Endothelial cell of umbilical vein (primary cell): ENCODE data around the gene CRLF3. TPM values are rescaled to one million over a fixed set of nuclear protein-coding genes. Genes with fewer than 3 reads are reported as not detected.
"Not testable (repeated sequence)": the region's sequence is repeated elsewhere in the genome, so short reads cannot be mapped to it uniquely, and the experiment has no call there.

Experiments used
- BruUV-seq: library from RNA; stranded (reverse); fragments of 400-500 nt; replicated peaks from 2 replicates; lab custom pipeline; 2021; lab: Mats Ljungman, UMichigan
- CTCF ChIA-PET: fragments of 300-600, 350-600 bp; sonication (Branson Sonifier 250); formaldehyde crosslinking; loops from one replicate; lab custom pipeline; 2021; ENCODE audit warnings: antibody characterized with exemption, inconsistent platforms; lab: Charles Lee
- POLR2A ChIA-PET: fragments of 300-600, 350-600 bp; sonication (Branson Sonifier 250); formaldehyde crosslinking; loops from one replicate; lab custom pipeline; 2021; ENCODE audit warnings: antibody characterized with exemption, inconsistent platforms; lab: Charles Lee
- DNase-seq: peaks from one replicate; pipeline ENCODE4 v3.0.0-alpha.2; 2011; ENCODE audit warnings: low read depth, low spot score
- FAIRE-seq: peaks from 2 replicates; lab custom pipeline; 2011; peaks lifted over from hg19 to GRCh38; lab: Jason Lieb, UNC
- H2AFZ ChIP-seq: 2 replicates; pipeline ENCODE4 v1.6.0; 2012; ENCODE audit warnings: low read depth, low read length, control low read depth, inconsistent platforms
- H3K27ac ChIP-seq: 2 replicates; pipeline ENCODE4 v1.5.1; 2011; ENCODE audit warnings: low read depth, mild to moderate bottlenecking, control low read depth, low read length, moderate library complexity; ENCODE audit not compliant: insufficient read depth
- H3K27me3 ChIP-seq, 2 experiments: 2 replicates each; pipeline versions ENCODE4 v1.6.0 to v1.6.1; 2011; ENCODE audit warnings: low read length in 2 of 2, mixed read lengths in 1 of 2; ENCODE audit not compliant: control insufficient read depth in 2 of 2, insufficient read depth in 2 of 2
- H3K36me3 ChIP-seq, 2 experiments: 2 replicates in 1 of 2; 3 replicates in 1 of 2; pipeline ENCODE4 v1.5.1; 2011; ENCODE audit warnings: low read length in 2 of 2, mild to moderate bottlenecking in 1 of 2, moderate library complexity in 1 of 2; ENCODE audit not compliant: control insufficient read depth in 2 of 2, insufficient read depth in 2 of 2; ENCODE audit errors: extremely low read depth in 1 of 2
- H3K4me1 ChIP-seq: 3 replicates; pipeline ENCODE4 v1.5.1; 2011; ENCODE audit warnings: mild to moderate bottlenecking, low read length; ENCODE audit not compliant: control insufficient read depth, insufficient read depth; ENCODE audit errors: extremely low read depth
- H3K4me2 ChIP-seq: 2 replicates; pipeline ENCODE4 v1.6.1; 2011; ENCODE audit warnings: low read length, control low read depth, mixed read lengths; ENCODE audit not compliant: insufficient read depth
- H3K4me3 ChIP-seq, 3 experiments: fragments of 200-600 bp in 1 of 3; sonication (generic), shearing (Covaris generic) in 1 of 3; replicated peaks in 1 of 3; 2 replicates each; pipeline ENCODE4 v1.5.1; 2011 to 2016; ENCODE audit warnings: control low read depth in 3 of 3, low read length in 3 of 3, mild to moderate bottlenecking in 2 of 3, inconsistent platforms in 1 of 3, low read depth in 1 of 3, moderate library complexity in 1 of 3; ENCODE audit not compliant: insufficient read depth in 1 of 3
- H3K79me2 ChIP-seq: 2 replicates; pipeline ENCODE4 v1.6.0; 2012; ENCODE audit warnings: low read length, inconsistent platforms; ENCODE audit not compliant: control insufficient read depth, insufficient read depth
- H3K9ac ChIP-seq: replicated peaks from 2 replicates; pipeline ENCODE3; 2011; ENCODE audit warnings: low read length, control low read depth; ENCODE audit not compliant: insufficient read depth; ENCODE audit errors: extremely low read depth
- H3K9me1 ChIP-seq: replicated peaks from 3 replicates; pipeline ENCODE4 v1.6.0; 2011; ENCODE audit warnings: mild to moderate bottlenecking, low read length; ENCODE audit not compliant: control insufficient read depth, insufficient read depth; ENCODE audit errors: extremely low read depth
- H3K9me3 ChIP-seq: replicated peaks from 2 replicates; pipeline ENCODE4 v1.5.1; 2012; ENCODE audit warnings: low read length, inconsistent platforms; ENCODE audit not compliant: control insufficient read depth, insufficient read depth
- H4K20me1 ChIP-seq: replicated peaks from 2 replicates; pipeline ENCODE3; 2011; ENCODE audit warnings: mild to moderate bottlenecking, low read length; ENCODE audit not compliant: control insufficient read depth, insufficient read depth; ENCODE audit errors: extremely low read depth
- CTCF ChIP-seq, 2 donors: IDR thresholded peaks; 1 replicate in 1 of 2; 2 replicates in 1 of 2; pipeline ENCODE4 v1.5.1; 2011; ENCODE audit warnings: low read length in 2 of 2, mild to moderate bottlenecking in 2 of 2, moderate library complexity in 2 of 2, control low read depth in 1 of 2, inconsistent platforms in 1 of 2, low read depth in 1 of 2; ENCODE audit not compliant: insufficient read depth in 1 of 2; ENCODE audit errors: extremely low read depth in 1 of 2
- FOS ChIP-seq: IDR thresholded peaks from 2 replicates; pipeline ENCODE4 v1.6.1; 2011; ENCODE audit warnings: mild to moderate bottlenecking, low read length, moderate library complexity, borderline replicate concordance; ENCODE audit not compliant: insufficient read depth
- GATA2 ChIP-seq: IDR thresholded peaks from 2 replicates; pipeline ENCODE4 v1.7.0; 2011; ENCODE audit warnings: low read depth, mild to moderate bottlenecking, moderate library complexity, mixed read lengths, low read length; ENCODE audit not compliant: insufficient read length, insufficient read depth
- MAX ChIP-seq: IDR thresholded peaks from 2 replicates; pipeline ENCODE4 v1.6.1; 2011; ENCODE audit not compliant: insufficient read depth, insufficient read length
- MYC ChIP-seq: IDR thresholded peaks from one replicate; pipeline ENCODE4 v1.6.1; 2011; ENCODE audit warnings: mild to moderate bottlenecking, low read depth, low read length
- POLR2A ChIP-seq: IDR thresholded peaks from 2 replicates; pipeline ENCODE4 v1.6.1; 2012; ENCODE audit warnings: low read depth, mild to moderate bottlenecking, control low read depth, low read length
- POLR2AphosphoS5 ChIP-seq: IDR thresholded peaks from 2 replicates; pipeline ENCODE4 v1.6.1; 2012; ENCODE audit warnings: low read depth, mild to moderate bottlenecking, control low read depth, low read length, moderate library complexity; ENCODE audit not compliant: insufficient read depth
- dilution Hi-C: fragments of 300-500 bp; cut with MboI; formaldehyde crosslinking; loops from one replicate; pipeline ENCODE4 v1.15.0; 2019; ENCODE audit warnings: low sequenced_read_pairs; ENCODE audit not compliant: extremely low pct_ligation_motif_present
- intact Hi-C: fragments of 100-400 bp; cut with micrococcal nuclease; formaldehyde crosslinking; loops from one replicate; pipeline ENCODE4 v1.10.0; 2022
- polyA plus RNA-seq, 4 experiments: library from polyadenylated mRNA; depleted of rRNA in 3 of 4; stranded (reverse) in 3 of 4; unstranded in 1 of 4; fragments of >200 nt; gene quantifications; 2 replicates each; pipeline versions ENCODE4 v1.2.1 to v1.2.3, GENCODE V29; 2011 to 2012; ENCODE audit warnings: missing spikeins in 1 of 4
- total RNA-seq: library from RNA; stranded (reverse); gene quantifications from 2 replicates; pipeline ENCODE4 v1.2.3, GENCODE V29; 2021

Gene CRLF3
- total and polyA plus RNA-seq, 2 donors (not counting 3 experiments of a cell fraction or from before 2014, with no cell fraction given) = 10.1 to 15.4 TPM

- Histone ChIP-seq H3K9ac (peak overlapping the region; percentile 83), H3K27me3 (no peaks in the 10 kb centered on the region), H3K4me3 (peak overlapping the region; percentile 74 to 95 (median 77)), H3K27ac (no peak overlapping the region), H3K9me1 (no peaks in the 10 kb centered on the region), H3K36me3 (no peaks in the 10 kb centered on the region), H3K9me3 (no peaks in the 10 kb centered on the region), H3K4me2 (peak overlapping the region; percentile 81), H4K20me1 (no peaks in the 10 kb centered on the region), H3K4me1 (peaks cover 7% of the 10 kb centered on the region), H2AFZ (no peak overlapping the region), H3K79me2 (peaks cover 53% of the 10 kb centered on the region)
- intact Hi-C loops = no loop called here
- no peak for TF ChIP-seq CTCF (IDR thresholded peaks at IDR 0.05; ENCODE audit: extremely low read depth in 1 of 2, insufficient read depth in 1 of 2, low read depth in 1 of 2, low read length in 2 of 2)
- no peak for TF ChIP-seq GATA2
- no peak for TF ChIP-seq POLR2AphosphoS5
- TF ChIP-seq POLR2A = no peak
- TF ChIP-seq FOS = no peak
- TF ChIP-seq MYC = no peak
- TF ChIP-seq MAX = no peak
- CTCF ChIA-PET = interaction anchor here (1.1 to 1.7 kb wide), 4 partner anchors 9 to 28 kb away, joined by 3 to 9 read pairs (median 3); no protein-coding TSS in a partner anchor
- FAIRE-seq (no peak), DNase-seq (no peak)
- dilution Hi-C loops = no loop called here
- no TSS peak for BruUV-seq
- POLR2A ChIA-PET = no interaction called here
Measured at GRCh38 chr17:30823421-30823820, 1.1 kb downstream of the CRLF3 start.

GRCh38 chr17:30822919-30823318, 1.6 kb downstream of the CRLF3 start:
- intact Hi-C loops, H3K9me3 ChIP-seq, BruUV-seq, H3K9ac ChIP-seq, DNase-seq, H4K20me1 ChIP-seq, H3K9me1 ChIP-seq, H3K36me3 ChIP-seq, H3K4me1 ChIP-seq, H3K27me3 ChIP-seq, POLR2A ChIA-PET, dilution Hi-C loops, H2AFZ ChIP-seq, H3K27ac ChIP-seq, FAIRE-seq: not testable (repeated sequence)
- H3K4me3 ChIP-seq = peak overlapping the region in 1 of 3 experiments; percentile 77
- CTCF ChIA-PET = interaction anchor here (1.7 kb wide), 1 partner anchor 17 kb away, joined by 9 read pairs; no protein-coding TSS in a partner anchor
- peak overlapping the region; percentile 47 for H3K4me2 ChIP-seq
- peaks cover 53% of the 10 kb centered on the region for H3K79me2 ChIP-seq
